HG03066 (cell line): ENCODE results near the gene LZTS3.
"Not testable (repeated sequence)": the region's sequence is repeated elsewhere in the genome, so short reads cannot be mapped to it uniquely, and the experiment has no call there.

Experiments used
- ATAC-seq: cut with Tn5 transposase; IDR thresholded peaks from one replicate; pipeline ENCODE4 v1.9.1; 2021; ENCODE audit warnings: low read depth; ENCODE audit not compliant: unreplicated experiment

The LZTS3 gene

GRCh38 chr20:3172933-3173609 lies at the start of gene LZTS3:
LZTS3 (minus strand) TSS chr20:3173549; CDS start chr20:3167163, 6,386 bp downstream.
- ATAC-seq: peak; percentile 55

GRCh38 chr20:3221398-3222226 lies 48.3 kb upstream of the LZTS3 start:
- ATAC-seq: no peak

GRCh38 chr20:3218307-3218988 lies 45.1 kb upstream of the LZTS3 start:
- no peak for ATAC-seq

GRCh38 chr20:3215359-3215917 lies 42.1 kb upstream of the LZTS3 start:
- not testable (repeated sequence) for ATAC-seq

DNA sequence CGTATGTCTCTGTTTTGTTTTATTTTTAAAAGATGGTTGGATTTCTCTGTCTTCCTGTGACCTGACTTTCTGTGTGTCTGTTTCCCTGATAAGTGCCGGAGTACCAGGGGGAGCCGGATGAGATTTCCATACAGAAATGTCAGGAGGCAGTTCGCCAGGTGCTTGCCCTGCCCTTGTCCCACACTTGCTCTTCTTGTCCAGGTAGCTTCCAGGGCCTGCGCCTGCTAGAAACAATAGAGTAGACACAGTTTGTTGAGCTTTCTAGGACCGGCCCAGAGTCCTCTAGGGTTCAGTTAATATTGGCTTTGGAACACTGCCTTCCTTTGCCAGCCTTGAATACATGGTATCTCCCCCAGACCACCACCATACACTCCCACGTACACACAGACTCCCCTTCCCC lies 39.9 kb upstream of the LZTS3 start:
- no peak for ATAC-seq

DNA sequence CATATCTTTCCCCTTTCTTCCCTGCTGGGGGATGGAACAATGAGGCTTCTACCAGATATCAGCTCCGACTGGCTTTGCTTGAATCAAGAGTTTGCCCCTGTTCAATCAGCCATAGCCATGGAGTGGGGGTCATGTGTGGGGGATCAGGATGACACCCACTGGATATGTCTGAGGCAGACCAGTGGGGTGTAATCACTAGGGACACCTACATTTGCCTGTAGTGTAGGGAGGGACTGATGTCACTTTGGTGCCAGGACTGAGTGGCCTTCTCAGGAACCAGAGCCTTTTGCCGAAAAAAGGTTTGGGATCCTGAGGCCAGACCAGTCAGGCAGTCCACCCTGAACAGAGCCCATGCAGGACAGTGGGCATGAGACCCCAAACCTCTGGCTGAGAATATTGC lies 37.0 kb upstream of the LZTS3 start:
- no peak for ATAC-seq

- ATAC-seq: no peak
Observed at GRCh38 chr20:3209946-3210317, 36.6 kb upstream of the LZTS3 start.

- no peak for ATAC-seq
Observed at GRCh38 chr20:3209257-3209945, 36.1 kb upstream of the LZTS3 start, which contains the start of gene ITPA. ITPA (plus strand) TSS chr20:3209498; CDS start chr20:3209552, 54 bp downstream.

DNA sequence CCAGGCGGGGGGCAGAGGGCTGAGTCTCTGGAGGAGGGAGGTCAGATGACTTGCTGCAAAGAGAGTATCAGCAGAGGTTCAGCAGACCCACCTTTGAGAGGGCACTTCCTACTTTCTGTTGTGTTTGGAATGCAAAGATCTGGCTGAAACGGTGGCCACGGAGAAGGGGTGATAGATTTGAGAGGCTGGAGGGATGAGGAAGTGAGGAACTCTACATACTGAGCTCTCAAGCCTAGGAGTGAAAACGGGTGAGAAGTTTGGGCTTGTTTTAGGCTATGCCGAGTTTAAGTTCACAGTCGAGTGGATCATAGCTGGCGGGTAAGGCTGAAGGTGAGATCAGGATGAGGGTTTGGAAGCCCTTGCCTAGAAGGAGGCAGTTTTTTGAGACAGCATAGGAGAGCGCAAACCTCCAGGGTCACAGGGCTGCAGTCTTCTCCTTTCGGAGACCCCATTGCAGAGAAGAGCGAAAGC lies 35.5 kb upstream of the LZTS3 start:
- ATAC-seq: no peak

- ATAC-seq: peak; percentile 75
Observed at GRCh38 chr20:3204124-3204794, 30.9 kb upstream of the LZTS3 start, which contains the start of gene DDRGK1. DDRGK1 (minus strand) TSS chr20:3204682; CDS start chr20:3204627, 55 bp downstream.

DNA sequence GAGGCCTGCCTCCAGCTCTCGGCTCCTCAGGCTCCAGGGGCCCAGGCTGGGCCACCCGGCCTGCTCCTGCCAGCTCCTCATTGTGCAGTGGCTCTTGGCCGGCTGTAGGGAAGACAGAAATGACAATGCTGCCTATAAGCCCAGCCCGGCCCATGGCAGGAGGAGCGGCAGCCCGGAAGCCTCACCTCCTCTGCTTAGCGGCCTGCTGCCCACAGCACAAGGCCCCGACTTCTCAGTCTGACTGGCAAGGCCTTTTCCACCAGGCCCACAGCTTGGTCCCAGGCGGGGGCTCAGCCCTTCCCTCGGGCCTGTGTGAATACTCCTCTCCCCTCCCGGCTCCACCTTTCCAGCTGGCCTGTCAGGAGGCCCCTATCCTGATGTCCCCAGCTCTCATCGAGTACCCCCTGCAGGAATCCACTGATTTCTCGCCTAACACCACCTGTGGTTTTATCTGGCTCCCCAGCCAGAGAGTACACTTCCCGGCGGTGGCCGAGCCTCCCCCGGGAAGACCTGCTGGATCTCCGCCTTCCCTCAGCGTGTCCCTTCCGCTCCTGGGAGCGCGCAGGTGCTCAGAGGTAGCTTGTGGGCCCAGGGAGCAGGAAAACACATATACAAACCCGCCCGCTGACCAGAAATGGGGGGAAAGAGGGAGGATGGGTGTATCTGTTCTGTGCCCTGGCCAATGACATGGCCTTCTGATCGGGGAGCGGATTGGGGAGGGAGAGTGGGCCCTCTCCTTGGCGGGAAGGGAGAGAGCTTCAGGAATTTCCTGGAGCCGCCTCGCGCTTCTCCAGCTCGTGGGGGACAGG lies 30.2 kb upstream of the LZTS3 start:
- ATAC-seq: peak; percentile 12

GRCh38 chr20:3202965-3203314 lies 29.6 kb upstream of the LZTS3 start:
- no peak for ATAC-seq

DNA sequence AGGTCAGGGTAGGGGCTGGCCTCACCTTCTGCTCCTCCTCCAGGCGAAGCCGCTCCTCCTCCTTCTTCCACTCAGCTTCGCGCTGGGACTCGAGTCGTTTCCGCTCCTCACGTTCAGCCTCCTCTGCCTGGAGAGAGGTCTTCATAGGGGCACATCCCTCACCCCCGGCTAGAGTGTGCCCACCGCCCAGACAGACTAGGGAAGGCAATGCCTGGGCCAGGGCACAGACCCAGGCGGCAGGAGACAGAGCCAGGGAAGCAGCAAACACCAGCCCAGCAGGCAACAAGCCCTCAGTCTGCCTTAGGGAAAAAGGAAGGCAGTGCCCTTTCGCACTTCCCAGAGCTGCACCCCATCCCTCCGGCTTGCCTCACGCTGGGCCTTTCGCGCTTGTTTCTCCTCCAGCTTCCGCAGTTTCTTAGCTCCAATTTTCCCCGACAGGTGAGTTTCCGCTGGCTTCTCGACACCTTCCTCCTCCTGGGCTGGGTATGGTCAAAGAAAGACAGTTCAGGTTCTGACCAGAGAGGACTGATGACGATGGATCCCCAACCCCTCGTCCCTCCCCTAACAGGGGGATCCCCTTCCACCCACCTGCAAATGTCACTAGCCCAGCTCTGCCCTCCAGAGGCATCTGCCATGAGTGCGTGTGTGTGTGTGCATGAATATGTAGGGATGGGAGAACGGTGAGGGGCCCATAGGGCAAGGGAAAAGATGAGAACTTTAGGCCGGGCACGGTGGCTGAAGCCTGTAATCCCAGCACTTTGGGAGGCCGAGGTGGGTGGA lies 26.8 kb upstream of the LZTS3 start:
- ATAC-seq: no peak

- ATAC-seq: no peak
Observed at GRCh38 chr20:3199206-3199605, 25.9 kb upstream of the LZTS3 start.

- ATAC-seq: no peak
Observed at GRCh38 chr20:3195590-3196237, 22.4 kb upstream of the LZTS3 start.

DNA sequence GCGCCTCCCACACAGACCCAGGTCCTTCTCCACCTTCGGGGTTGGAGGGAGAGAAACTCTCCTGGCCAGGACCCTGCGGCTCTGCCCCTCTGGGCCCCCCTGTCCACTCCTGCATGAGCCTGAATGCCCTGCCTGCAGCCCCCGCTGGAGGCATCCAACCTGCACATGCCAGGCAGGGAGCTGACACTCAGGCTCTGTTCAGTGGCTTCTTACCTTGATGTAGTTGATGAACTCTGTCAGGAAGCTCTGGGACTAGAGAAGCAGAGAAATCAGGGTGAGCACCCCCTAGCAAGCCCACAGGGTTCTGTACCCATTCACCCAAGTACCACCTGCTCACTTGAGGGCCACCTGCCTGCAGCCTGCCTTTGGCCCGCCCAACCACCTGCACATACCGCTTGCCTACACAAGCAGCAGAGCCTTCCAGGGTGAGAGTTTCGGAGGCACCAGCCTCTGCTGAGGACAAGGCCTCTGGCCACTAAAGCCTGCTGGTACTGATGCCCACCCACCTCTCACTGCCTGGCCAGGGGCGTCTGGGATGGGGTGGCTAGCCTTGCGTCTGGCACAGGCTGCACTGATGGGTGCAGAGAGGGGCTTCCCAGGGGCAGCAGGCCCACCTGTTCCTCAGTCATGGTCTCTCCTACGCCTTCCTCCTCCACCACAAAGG lies 21.4 kb upstream of the LZTS3 start:
- ATAC-seq: no peak
